Tibial artery (tissue), 4 donors: ENCODE measurements around the gene AQP9.
"Not testable (repeated sequence)": the region's sequence is repeated elsewhere in the genome, so short reads cannot be mapped to it uniquely, and the experiment has no call there.

Experiments used
- DNase-seq, 2 donors: peaks; one replicate each; pipeline ENCODE4 v3.0.0-alpha.2; 2019
- H3K27ac ChIP-seq, 2 donors: fragments of 200-600 bp; sonication (generic) in 1 of 2; 1 replicate in 1 of 2; 2 replicates in 1 of 2; pipeline ENCODE4 v1.5.1; 2018 to 2019; ENCODE audit warnings: mild to moderate bottlenecking in 1 of 2
- H3K27me3 ChIP-seq, 2 donors: fragments of 200-600 bp; sonication (generic) in 1 of 2; one replicate each; pipeline versions ENCODE4 v1.5.1 to v1.6.0; 2016 to 2019
- H3K36me3 ChIP-seq, 3 donors: fragments of 200-600 bp; sonication (generic) in 2 of 3; one replicate each; pipeline ENCODE4 v1.5.1; 2016 to 2019; ENCODE audit warnings: mild to moderate bottlenecking in 2 of 3
- H3K4me1 ChIP-seq, 4 donors: fragments of 200-600 bp; sonication (generic) in 2 of 4; 1 replicate in 3 of 4; 2 replicates in 1 of 4; pipeline ENCODE4 v1.5.1; 2016 to 2019
- H3K4me3 ChIP-seq, 2 donors: fragments of 200-600 bp; sonication (generic) in 1 of 2; 1 replicate in 1 of 2; 2 replicates in 1 of 2; pipeline ENCODE4 v1.5.1; 2018 to 2019; ENCODE audit warnings: mild to moderate bottlenecking in 2 of 2
- H3K9me3 ChIP-seq, 3 donors: fragments of 200-600 bp; sonication (generic) in 1 of 3; one replicate each; pipeline ENCODE4 v1.5.1; 2016 to 2019
- intact Hi-C: fragments of 100-400 bp; cut with DNase I; formaldehyde crosslinking; loops from one replicate; pipeline ENCODE4 v1.15.0; 2023; ENCODE audit warnings: low total_unique reads
- TF ChIP-seq, protein P1 (sequence below), 2 experiments: fragments of 200-600 bp in 1 of 2; fragments of 450-650 bp in 1 of 2; IDR thresholded peaks; one replicate each; pipeline ENCODE4 v1.5.1; 2017 to 2019; ENCODE audit warnings: antibody characterized with exemption in 2 of 2, mild to moderate bottlenecking in 1 of 2, moderate library complexity in 1 of 2

AQP9 gene

DNA sequence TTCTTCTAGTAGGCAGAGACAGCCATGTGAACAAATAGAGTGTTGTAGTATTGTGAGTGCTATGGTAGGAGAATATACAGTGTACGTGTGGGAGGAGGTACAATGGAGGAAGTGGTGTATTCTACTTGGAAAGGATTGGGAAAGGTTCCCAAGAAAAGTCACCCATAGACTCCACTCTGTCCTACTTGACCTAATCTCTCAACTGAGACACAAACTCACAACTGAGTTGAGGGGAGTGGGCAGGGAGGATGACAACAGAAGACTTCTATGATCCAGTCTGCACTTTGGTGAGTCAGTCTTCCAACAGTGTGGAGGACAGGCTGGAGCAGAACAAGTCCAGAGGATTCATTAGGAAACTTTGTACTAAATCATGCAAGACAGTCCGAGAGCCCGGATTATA is 28.8 kb upstream of the AQP9 start:
- no peak overlapping the region for H3K4me3 ChIP-seq
- H3K27ac ChIP-seq = no peak overlapping the region
- no peaks in the 10 kb centered on the region for H3K36me3 ChIP-seq
- TF ChIP-seq, protein P1, sequence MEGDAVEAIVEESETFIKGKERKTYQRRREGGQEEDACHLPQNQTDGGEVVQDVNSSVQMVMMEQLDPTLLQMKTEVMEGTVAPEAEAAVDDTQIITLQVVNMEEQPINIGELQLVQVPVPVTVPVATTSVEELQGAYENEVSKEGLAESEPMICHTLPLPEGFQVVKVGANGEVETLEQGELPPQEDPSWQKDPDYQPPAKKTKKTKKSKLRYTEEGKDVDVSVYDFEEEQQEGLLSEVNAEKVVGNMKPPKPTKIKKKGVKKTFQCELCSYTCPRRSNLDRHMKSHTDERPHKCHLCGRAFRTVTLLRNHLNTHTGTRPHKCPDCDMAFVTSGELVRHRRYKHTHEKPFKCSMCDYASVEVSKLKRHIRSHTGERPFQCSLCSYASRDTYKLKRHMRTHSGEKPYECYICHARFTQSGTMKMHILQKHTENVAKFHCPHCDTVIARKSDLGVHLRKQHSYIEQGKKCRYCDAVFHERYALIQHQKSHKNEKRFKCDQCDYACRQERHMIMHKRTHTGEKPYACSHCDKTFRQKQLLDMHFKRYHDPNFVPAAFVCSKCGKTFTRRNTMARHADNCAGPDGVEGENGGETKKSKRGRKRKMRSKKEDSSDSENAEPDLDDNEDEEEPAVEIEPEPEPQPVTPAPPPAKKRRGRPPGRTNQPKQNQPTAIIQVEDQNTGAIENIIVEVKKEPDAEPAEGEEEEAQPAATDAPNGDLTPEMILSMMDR (IDR thresholded peaks at IDR 0.05) = no peak
- H3K4me1 ChIP-seq = no peaks in the 10 kb centered on the region
- DNase-seq = no peak
- H3K27me3 ChIP-seq = peaks cover 0 to 5% of the 10 kb centered on the region in 2 donors
- H3K9me3 ChIP-seq = no peaks in the 10 kb centered on the region
- intact Hi-C loops = no loop called here

DNA sequence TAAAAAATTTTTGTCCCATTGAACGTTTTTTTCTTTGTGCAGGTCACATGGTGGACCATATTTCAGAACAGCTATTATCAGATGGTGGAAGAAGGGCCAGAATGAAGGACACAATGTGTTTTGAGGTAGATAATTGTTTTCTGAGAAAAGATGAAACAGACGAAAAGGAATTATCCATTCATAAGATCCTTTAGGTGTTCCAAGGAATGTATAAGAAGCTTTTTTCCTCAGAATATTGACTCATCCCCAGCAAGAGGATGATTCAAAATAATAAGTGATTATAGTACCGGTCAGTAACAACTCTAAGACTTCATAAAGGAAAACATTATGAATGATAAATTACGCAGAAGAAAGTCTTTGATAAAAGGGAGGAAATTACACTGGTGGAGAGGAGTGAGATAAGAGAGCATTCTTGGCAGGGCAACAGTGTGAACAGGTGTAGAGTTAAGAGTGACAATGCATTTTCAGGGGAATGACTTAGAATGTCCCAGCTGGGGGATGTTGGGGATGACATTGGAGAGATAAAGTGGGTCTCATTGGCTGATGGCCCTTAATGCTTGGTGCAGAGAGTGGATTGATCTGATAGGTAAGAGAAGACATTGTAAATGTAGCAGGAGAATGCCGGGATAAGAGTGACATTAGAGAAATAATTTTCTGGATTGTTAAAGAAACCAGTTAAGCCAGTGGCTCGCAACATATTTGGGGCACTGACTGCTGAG is 27.0 kb upstream of the AQP9 start:
- no peak for DNase-seq
- peaks cover 0 to 5% of the 10 kb centered on the region in 2 donors for H3K27me3 ChIP-seq
- H3K27ac ChIP-seq = no peak overlapping the region
- no peak overlapping the region for H3K4me3 ChIP-seq
- H3K36me3 ChIP-seq = no peaks in the 10 kb centered on the region
- intact Hi-C loops = no loop called here
- TF ChIP-seq, protein P1 (IDR thresholded peaks at IDR 0.05) = no peak
- no peaks in the 10 kb centered on the region for H3K9me3 ChIP-seq
- no peaks in the 10 kb centered on the region for H3K4me1 ChIP-seq

DNA sequence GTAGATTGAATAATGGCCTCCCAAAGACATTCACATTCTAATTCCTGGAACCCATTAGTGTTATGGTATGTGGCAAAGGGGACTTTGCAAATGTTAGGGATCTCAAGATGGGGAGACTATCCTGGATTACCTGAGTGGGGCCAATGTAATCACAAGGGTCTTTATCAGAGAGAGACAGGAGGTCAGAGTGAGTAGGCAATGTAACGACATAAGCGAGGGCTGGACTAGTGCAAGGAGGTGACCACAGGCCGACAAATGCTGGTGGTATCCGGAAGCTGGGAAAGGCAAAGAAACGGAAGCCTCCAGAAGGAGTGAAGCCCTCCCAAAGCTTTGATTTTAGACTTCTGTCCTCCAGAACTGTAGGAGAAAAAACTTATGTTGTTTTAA is 26.5 kb upstream of the AQP9 start:
- no peaks in the 10 kb centered on the region for H3K9me3 ChIP-seq
- no peaks in the 10 kb centered on the region for H3K36me3 ChIP-seq
- TF ChIP-seq, protein P1 (IDR thresholded peaks at IDR 0.05) = no peak
- no peak for DNase-seq
- no peaks in the 10 kb centered on the region for H3K4me1 ChIP-seq
- H3K27me3 ChIP-seq = peaks cover 0 to 5% of the 10 kb centered on the region in 2 donors
- H3K4me3 ChIP-seq = no peak overlapping the region
- H3K27ac ChIP-seq = no peak overlapping the region
- intact Hi-C loops = no loop called here

DNA sequence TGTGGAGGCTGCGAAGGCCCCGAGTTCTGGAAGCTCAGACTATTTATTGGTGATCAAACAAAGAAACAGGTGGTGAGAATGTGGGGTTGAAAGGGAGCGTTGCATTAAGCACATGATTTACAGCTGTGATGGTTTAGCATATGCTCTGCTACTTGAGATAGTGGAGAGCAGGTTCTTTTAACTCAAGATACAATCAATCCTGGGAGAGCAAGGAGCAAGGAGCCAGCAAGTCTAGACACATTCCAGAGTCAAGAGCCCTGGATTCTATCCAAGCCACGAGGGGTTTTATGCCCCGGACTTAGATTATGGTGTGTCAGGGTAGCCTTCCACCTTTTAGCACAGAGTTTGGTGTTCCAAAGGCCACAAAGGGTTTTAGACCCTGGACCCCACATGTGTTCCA is 24.8 kb upstream of the AQP9 start:
- not testable (repeated sequence) for DNase-seq

DNA sequence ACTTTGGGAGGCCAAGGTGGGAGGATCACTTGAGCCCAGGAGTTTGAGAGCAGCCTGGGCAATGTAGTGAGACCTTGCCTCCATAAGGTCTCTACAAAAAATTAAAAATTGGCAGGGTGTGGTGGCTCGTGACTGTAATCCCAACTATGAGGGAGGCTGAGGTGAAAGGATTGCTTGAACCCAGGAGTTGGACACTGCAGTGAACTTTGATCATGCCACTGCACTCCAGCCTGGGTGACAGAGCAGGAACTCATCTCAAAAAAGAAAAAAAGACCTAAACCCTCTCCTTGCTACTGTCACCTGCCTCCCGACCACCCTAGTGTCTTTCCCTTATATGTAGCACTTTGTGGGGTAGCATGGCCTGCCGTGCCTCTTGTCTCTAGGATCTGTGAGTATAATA is 23.8 kb upstream of the AQP9 start:
- H3K27me3 ChIP-seq = no peaks in the 10 kb centered on the region
- intact Hi-C loops = no loop called here

More for the DNA sequence above, 24.8 kb upstream of the AQP9 start:
- H3K4me3 ChIP-seq, H3K4me1 ChIP-seq, intact Hi-C loops, H3K27me3 ChIP-seq, H3K27ac ChIP-seq, H3K36me3 ChIP-seq, H3K9me3 ChIP-seq: not testable (repeated sequence)

DNA sequence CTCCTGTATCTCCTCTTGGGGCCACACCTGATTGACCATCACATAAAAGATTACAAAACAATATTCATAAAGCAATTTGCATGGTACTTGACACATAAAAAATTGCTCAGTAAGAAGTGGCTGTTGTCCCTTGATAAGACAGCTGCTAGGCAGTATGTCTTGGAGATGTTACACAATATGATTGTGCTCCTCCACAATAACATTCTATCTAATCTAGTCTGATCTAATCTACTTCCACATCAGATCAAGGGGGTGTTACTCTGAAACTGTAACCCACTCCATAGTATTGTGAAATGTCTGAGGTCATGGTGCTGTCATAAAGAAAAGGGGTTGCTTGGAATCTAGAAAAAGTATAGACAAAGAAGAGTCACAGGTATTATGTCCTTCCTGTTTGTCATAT is 23.4 kb upstream of the AQP9 start:
- Histone ChIP-seq H3K4me3 (no peak overlapping the region), H3K36me3 (no peaks in the 10 kb centered on the region), H3K9me3 (no peaks in the 10 kb centered on the region), H3K27me3 (no peaks in the 10 kb centered on the region), H3K4me1 (no peaks in the 10 kb centered on the region), H3K27ac (no peak overlapping the region)
- TF ChIP-seq, protein P1 (IDR thresholded peaks at IDR 0.05) = no peak
- intact Hi-C loops = no loop called here
- no peak for DNase-seq

More for the DNA sequence above, 23.8 kb upstream of the AQP9 start:
- Histone ChIP-seq H3K4me1 (no peaks in the 10 kb centered on the region), H3K4me3 (no peak overlapping the region), H3K9me3 (no peaks in the 10 kb centered on the region), H3K36me3 (no peaks in the 10 kb centered on the region), H3K27ac (no peak overlapping the region)
- TF ChIP-seq, protein P1 (IDR thresholded peaks at IDR 0.05) = no peak
- DNase-seq = no peak
